ENCODE results near the gene GIGYF2. TPM values are rescaled to one million over a fixed set of nuclear protein-coding genes. Genes with fewer than 3 reads are reported as not detected.

Gene GIGYF2
- total RNA-seq, 1 experiment from 2014 or later, result 40.4 TPM

GRCh38 chr2:232896720-232897597, 199.8 kb downstream of the GIGYF2 start:
- POLR2A ChIA-PET, result no interaction called here
- Mint-ChIP-seq H3K36me3 (ENCODE audit: insufficient read depth, unreplicated experiment) (no peaks in the 10 kb centered on the region), H3K4me1 (ENCODE audit: low read depth, unreplicated experiment) (no peaks in the 10 kb centered on the region), H3K9me3 (ENCODE audit: unreplicated experiment) (no peaks in the 10 kb centered on the region), H3K27ac (ENCODE audit: unreplicated experiment) (no peak overlapping the region), H3K27me3 (ENCODE audit: insufficient read depth, unreplicated experiment) (no peaks in the 10 kb centered on the region), H3K4me3 (ENCODE audit: unreplicated experiment) (no peak overlapping the region)
- CTCF ChIA-PET, result no interaction called here
- H3K9me3 ChIP-seq, result no peaks in the 10 kb centered on the region
- no peak for DNase-seq
- no peaks in the 10 kb centered on the region for H3K36me3 ChIP-seq (ENCODE audit: control insufficient read depth, insufficient read depth, low read length)
- H3K4me3 ChIP-seq (ENCODE audit: low read depth, low read length), result no peak overlapping the region
- no peak for TF ChIP-seq CTCF (IDR thresholded peaks at IDR 0.05; ENCODE audit: insufficient read depth in 1 of 2, low read depth in 1 of 2, low read length in 1 of 2, severe bottlenecking in 1 of 2, unreplicated experiment in 1 of 2)
- no TSS peak for BruUV-seq (replicated peaks)
- no peaks in the 10 kb centered on the region for H3K27me3 ChIP-seq (replicated peaks; ENCODE audit: control insufficient read depth, insufficient read depth, low read length)
- intact Hi-C loops (cut with micrococcal nuclease; ENCODE audit: unreplicated experiment), result no loop called here
- no peaks in the 10 kb centered on the region for H3K4me1 ChIP-seq

- Histone ChIP-seq H3K36me3 (ENCODE audit: control insufficient read depth, insufficient read depth, low read length) (no peaks in the 10 kb centered on the region), H3K9me3 (no peaks in the 10 kb centered on the region), H3K4me3 (ENCODE audit: low read depth, low read length) (no peak overlapping the region), H3K27me3 (replicated peaks; ENCODE audit: control insufficient read depth, insufficient read depth, low read length) (no peaks in the 10 kb centered on the region), H3K4me1 (no peaks in the 10 kb centered on the region)
- Mint-ChIP-seq H3K4me3 (ENCODE audit: unreplicated experiment) (no peak overlapping the region), H3K9me3 (ENCODE audit: unreplicated experiment) (no peaks in the 10 kb centered on the region), H3K27ac (ENCODE audit: unreplicated experiment) (no peak overlapping the region), H3K36me3 (ENCODE audit: insufficient read depth, unreplicated experiment) (no peaks in the 10 kb centered on the region), H3K4me1 (ENCODE audit: low read depth, unreplicated experiment) (no peaks in the 10 kb centered on the region), H3K27me3 (ENCODE audit: insufficient read depth, unreplicated experiment) (no peaks in the 10 kb centered on the region)
- POLR2A ChIA-PET, result no interaction called here
- CTCF ChIA-PET, result no interaction called here
- no peak for TF ChIP-seq CTCF (IDR thresholded peaks at IDR 0.05; ENCODE audit: insufficient read depth in 1 of 2, low read depth in 1 of 2, low read length in 1 of 2, severe bottlenecking in 1 of 2, unreplicated experiment in 1 of 2)
- BruUV-seq (replicated peaks), result no TSS peak
- intact Hi-C loops (cut with micrococcal nuclease; ENCODE audit: unreplicated experiment), result no loop called here
- DNase-seq, result no peak
Measured at GRCh38 chr2:232897598-232898408, 200.7 kb downstream of the GIGYF2 start.

- Mint-ChIP-seq H3K27me3 (ENCODE audit: insufficient read depth, unreplicated experiment) (no peaks in the 10 kb centered on the region), H3K36me3 (ENCODE audit: insufficient read depth, unreplicated experiment) (no peaks in the 10 kb centered on the region), H3K4me3 (ENCODE audit: unreplicated experiment) (no peak overlapping the region), H3K9me3 (ENCODE audit: unreplicated experiment) (no peaks in the 10 kb centered on the region), H3K4me1 (ENCODE audit: low read depth, unreplicated experiment) (no peaks in the 10 kb centered on the region), H3K27ac (ENCODE audit: unreplicated experiment) (no peak overlapping the region)
- no TSS peak for BruUV-seq (replicated peaks)
- DNase-seq, result no peak
- intact Hi-C loops (cut with micrococcal nuclease; ENCODE audit: unreplicated experiment), result no loop called here
- Histone ChIP-seq H3K9me3 (no peaks in the 10 kb centered on the region), H3K4me3 (ENCODE audit: low read depth, low read length) (no peak overlapping the region), H3K4me1 (no peaks in the 10 kb centered on the region), H3K27me3 (replicated peaks; ENCODE audit: control insufficient read depth, insufficient read depth, low read length) (no peaks in the 10 kb centered on the region), H3K36me3 (ENCODE audit: control insufficient read depth, insufficient read depth, low read length) (no peaks in the 10 kb centered on the region)
- ChIA-PET POLR2A (no interaction called here), CTCF (no interaction called here)
- TF ChIP-seq CTCF (IDR thresholded peaks at IDR 0.05; ENCODE audit: insufficient read depth in 1 of 2, low read depth in 1 of 2, low read length in 1 of 2, severe bottlenecking in 1 of 2, unreplicated experiment in 1 of 2), result no peak
Measured at GRCh38 chr2:232898592-232899543, 201.7 kb downstream of the GIGYF2 start.
